Activated T-cell treated with anti-CD3 and anti-CD28 coated beads, Interleukin-2, amount 50 U/mL, for 72 hours (primary cell): ENCODE measurements around the gene ELMO1. TPM values are rescaled to one million over a fixed set of nuclear protein-coding genes. Genes with fewer than 3 reads are reported as not detected.

Experiments used
- ATAC-seq, 2 donors: fragments of 150-1000 bp; cut with Tn5 transposase; replicated peaks in 1 of 2; 2 replicates each; pipeline ENCODE4 v1.10.0; 2021; ENCODE audit warnings: moderate library complexity in 2 of 2, mild to moderate bottlenecking in 1 of 2
- DNase-seq, 2 donors: peaks; one replicate each; pipeline ENCODE4 v3.0.0; 2021 to 2022; ENCODE audit warnings: mixed read lengths in 1 of 2
- H3K27ac Mint-ChIP-seq: one replicate; pipeline ENCODE4 v1.8.0; 2022; ENCODE audit warnings: mild to moderate bottlenecking, moderate library complexity, mixed read lengths
- H3K27me3 Mint-ChIP-seq: one replicate; pipeline ENCODE4 v1.8.0; 2022; ENCODE audit warnings: low read depth, mixed read lengths
- H3K36me3 Mint-ChIP-seq, 2 donors: one replicate each; pipeline ENCODE4 v1.8.0; 2022; ENCODE audit warnings: mixed read lengths in 2 of 2, mild to moderate bottlenecking in 1 of 2; ENCODE audit not compliant: insufficient read depth in 2 of 2
- H3K4me1 Mint-ChIP-seq: one replicate; pipeline ENCODE4 v1.8.0; 2022; ENCODE audit warnings: low read depth, mixed read lengths
- H3K4me3 Mint-ChIP-seq, 2 donors: one replicate each; pipeline ENCODE4 v1.8.0; 2022; ENCODE audit warnings: mild to moderate bottlenecking in 2 of 2, mixed read lengths in 2 of 2, moderate library complexity in 2 of 2
- H3K9me3 Mint-ChIP-seq, 2 donors: one replicate each; pipeline ENCODE4 v1.8.0; 2022; ENCODE audit warnings: mixed read lengths in 2 of 2
- total RNA-seq, 2 donors: library from RNA; stranded (reverse); gene quantifications; one replicate each; pipeline ENCODE4 v1.2.3, GENCODE V29; 2022

Gene ELMO1
- total RNA-seq, 2 donors from 2014 or later = 97.2 to 113 TPM

GRCh38 chr7:37311355-37311754 lies 137.3 kb downstream of the ELMO1 start:
- Mint-ChIP-seq H3K9me3 (peaks cover 8% of the 10 kb centered on the region in 2 donors), H3K36me3 (peaks cover 23 to 56% of the 10 kb centered on the region in 2 donors), H3K27me3 (no peaks in the 10 kb centered on the region), H3K4me3 (peak overlapping the region; percentile 51 to 66), H3K27ac (peak overlapping the region; percentile 76), H3K4me1 (peaks cover 58% of the 10 kb centered on the region)
- DNase-seq (peak; percentile 31 to 33), ATAC-seq (peak; percentile 82 to 88)

- Mint-ChIP-seq H3K4me1 (peaks cover 62% of the 10 kb centered on the region), H3K9me3 (peaks cover 8% of the 10 kb centered on the region in 2 donors), H3K4me3 (peak overlapping the region; percentile 51 to 66), H3K27me3 (no peaks in the 10 kb centered on the region), H3K27ac (peak overlapping the region; percentile 76), H3K36me3 (peaks cover 23 to 61% of the 10 kb centered on the region in 2 donors)
- DNase-seq (no peak), ATAC-seq (peak in 1 of 2 donors; percentile 12)
Observed at GRCh38 chr7:37310327-37311080, 138.2 kb downstream of the ELMO1 start.

- Mint-ChIP-seq H3K27me3 (no peaks in the 10 kb centered on the region), H3K9me3 (peaks cover 8% of the 10 kb centered on the region in 2 donors), H3K27ac (no peak overlapping the region), H3K36me3 (peaks cover 23 to 65% of the 10 kb centered on the region in 2 donors), H3K4me1 (peaks cover 68% of the 10 kb centered on the region), H3K4me3 (no peak overlapping the region)
- no peak for DNase-seq
- no peak for ATAC-seq
Observed at GRCh38 chr7:37309493-37309892, 139.2 kb downstream of the ELMO1 start.

GRCh38 chr7:37304921-37305320 lies 143.7 kb downstream of the ELMO1 start:
- H3K36me3 Mint-ChIP-seq = peaks cover 31 to 69% of the 10 kb centered on the region in 2 donors
- no peak overlapping the region for H3K27ac Mint-ChIP-seq
- H3K27me3 Mint-ChIP-seq = no peaks in the 10 kb centered on the region
- peaks cover 10% of the 10 kb centered on the region in 2 donors for H3K9me3 Mint-ChIP-seq
- H3K4me3 Mint-ChIP-seq = no peak overlapping the region
- DNase-seq (no peak), ATAC-seq (no peak)
- H3K4me1 Mint-ChIP-seq = peaks cover 26% of the 10 kb centered on the region

GRCh38 chr7:37297546-37297945 lies 151.1 kb downstream of the ELMO1 start:
- no peaks in the 10 kb centered on the region for H3K27me3 Mint-ChIP-seq
- H3K36me3 Mint-ChIP-seq = peaks cover 7 to 15% of the 10 kb centered on the region in 2 donors
- peaks cover 0 to 2% of the 10 kb centered on the region in 2 donors for H3K9me3 Mint-ChIP-seq
- DNase-seq = no peak
- H3K27ac Mint-ChIP-seq = no peak overlapping the region
- no peak for ATAC-seq
- no peak overlapping the region for H3K4me3 Mint-ChIP-seq
- peaks cover 5% of the 10 kb centered on the region for H3K4me1 Mint-ChIP-seq

- Mint-ChIP-seq H3K27me3 (no peaks in the 10 kb centered on the region), H3K4me1 (peaks cover 5% of the 10 kb centered on the region), H3K4me3 (no peak overlapping the region), H3K36me3 (no peaks in the 10 kb centered on the region), H3K27ac (peak overlapping the region; percentile 13), H3K9me3 (no peaks in the 10 kb centered on the region)
- DNase-seq = no peak
- ATAC-seq = no peak
Observed at GRCh38 chr7:37295401-37295800, 153.3 kb downstream of the ELMO1 start.

GRCh38 chr7:37290731-37291130 lies 157.9 kb downstream of the ELMO1 start:
- peak overlapping the region; percentile 3 for H3K27ac Mint-ChIP-seq

GRCh38 chr7:37289781-37290180 lies 158.9 kb downstream of the ELMO1 start:
- H3K4me3 Mint-ChIP-seq = no peak overlapping the region
- no peak overlapping the region for H3K27ac Mint-ChIP-seq
- no peaks in the 10 kb centered on the region for H3K9me3 Mint-ChIP-seq
- no peak for DNase-seq
- H3K4me1 Mint-ChIP-seq = peaks cover 22% of the 10 kb centered on the region
- ATAC-seq = no peak
- H3K36me3 Mint-ChIP-seq = no peaks in the 10 kb centered on the region
- H3K27me3 Mint-ChIP-seq = no peaks in the 10 kb centered on the region

More at GRCh38 chr7:37290731-37291130, 157.9 kb downstream of the ELMO1 start:
- DNase-seq (no peak), ATAC-seq (no peak)
- Mint-ChIP-seq H3K4me1 (peaks cover 14% of the 10 kb centered on the region), H3K27me3 (no peaks in the 10 kb centered on the region), H3K36me3 (no peaks in the 10 kb centered on the region), H3K9me3 (no peaks in the 10 kb centered on the region), H3K4me3 (no peak overlapping the region)

GRCh38 chr7:37289367-37289766 lies 159.3 kb downstream of the ELMO1 start:
- H3K9me3 Mint-ChIP-seq = no peaks in the 10 kb centered on the region

GRCh38 chr7:37287131-37287855 lies 161.4 kb downstream of the ELMO1 start:
- Mint-ChIP-seq H3K27ac (no peak overlapping the region), H3K27me3 (no peaks in the 10 kb centered on the region), H3K9me3 (no peaks in the 10 kb centered on the region), H3K4me3 (no peak overlapping the region), H3K36me3 (no peaks in the 10 kb centered on the region), H3K4me1 (peaks cover 30% of the 10 kb centered on the region)
- no peak for DNase-seq
- no peak for ATAC-seq

More at GRCh38 chr7:37289367-37289766, 159.3 kb downstream of the ELMO1 start:
- H3K27ac Mint-ChIP-seq = peak overlapping the region; percentile 17
- peaks cover 26% of the 10 kb centered on the region for H3K4me1 Mint-ChIP-seq
- no peaks in the 10 kb centered on the region for H3K27me3 Mint-ChIP-seq
- DNase-seq (no peak), ATAC-seq (no peak)
- no peak overlapping the region for H3K4me3 Mint-ChIP-seq
- no peaks in the 10 kb centered on the region for H3K36me3 Mint-ChIP-seq

GRCh38 chr7:37286454-37286832 lies 162.2 kb downstream of the ELMO1 start:
- H3K4me3 Mint-ChIP-seq = no peak overlapping the region
- H3K9me3 Mint-ChIP-seq = no peaks in the 10 kb centered on the region
- no peak overlapping the region for H3K27ac Mint-ChIP-seq
- no peak for DNase-seq
- H3K27me3 Mint-ChIP-seq = no peaks in the 10 kb centered on the region
- ATAC-seq = no peak
- H3K4me1 Mint-ChIP-seq = peaks cover 37% of the 10 kb centered on the region
- H3K36me3 Mint-ChIP-seq = no peaks in the 10 kb centered on the region

GRCh38 chr7:37285706-37286453 lies 162.8 kb downstream of the ELMO1 start:
- ATAC-seq (peak in 1 of 2 donors; percentile 30), DNase-seq (no peak)
- no peaks in the 10 kb centered on the region for H3K36me3 Mint-ChIP-seq
- H3K27me3 Mint-ChIP-seq = no peaks in the 10 kb centered on the region
- H3K9me3 Mint-ChIP-seq = no peaks in the 10 kb centered on the region
- peak overlapping the region; percentile 31 for H3K27ac Mint-ChIP-seq
- peaks cover 38% of the 10 kb centered on the region for H3K4me1 Mint-ChIP-seq
- no peak overlapping the region for H3K4me3 Mint-ChIP-seq

- peaks cover 0 to 2% of the 10 kb centered on the region in 2 donors for H3K36me3 Mint-ChIP-seq
- no peaks in the 10 kb centered on the region for H3K9me3 Mint-ChIP-seq
- ATAC-seq (peak in 1 of 2 donors; percentile 19), DNase-seq (peak; percentile 18 to 39)
- no peak overlapping the region for H3K27ac Mint-ChIP-seq
- H3K4me3 Mint-ChIP-seq = no peak overlapping the region
- no peaks in the 10 kb centered on the region for H3K27me3 Mint-ChIP-seq
- H3K4me1 Mint-ChIP-seq = peaks cover 39% of the 10 kb centered on the region
Observed at GRCh38 chr7:37284805-37285231, 163.8 kb downstream of the ELMO1 start.
